ENCODE data around the gene NEURL1. TPM values are rescaled to one million over a fixed set of nuclear protein-coding genes. Genes with fewer than 3 reads are reported as not detected.

Gene NEURL1
- total RNA-seq, 1 donor from 2014 or later: 4.2 TPM

- Histone ChIP-seq H3K27ac (no peak overlapping the region), H3K27me3 (no peaks in the 10 kb centered on the region), H3K4me1 (no peaks in the 10 kb centered on the region), H3K9me3 (no peaks in the 10 kb centered on the region), H3K4me3 (no peak overlapping the region), H3K36me3 (no peaks in the 10 kb centered on the region)
- TF ChIP-seq, protein P1, sequence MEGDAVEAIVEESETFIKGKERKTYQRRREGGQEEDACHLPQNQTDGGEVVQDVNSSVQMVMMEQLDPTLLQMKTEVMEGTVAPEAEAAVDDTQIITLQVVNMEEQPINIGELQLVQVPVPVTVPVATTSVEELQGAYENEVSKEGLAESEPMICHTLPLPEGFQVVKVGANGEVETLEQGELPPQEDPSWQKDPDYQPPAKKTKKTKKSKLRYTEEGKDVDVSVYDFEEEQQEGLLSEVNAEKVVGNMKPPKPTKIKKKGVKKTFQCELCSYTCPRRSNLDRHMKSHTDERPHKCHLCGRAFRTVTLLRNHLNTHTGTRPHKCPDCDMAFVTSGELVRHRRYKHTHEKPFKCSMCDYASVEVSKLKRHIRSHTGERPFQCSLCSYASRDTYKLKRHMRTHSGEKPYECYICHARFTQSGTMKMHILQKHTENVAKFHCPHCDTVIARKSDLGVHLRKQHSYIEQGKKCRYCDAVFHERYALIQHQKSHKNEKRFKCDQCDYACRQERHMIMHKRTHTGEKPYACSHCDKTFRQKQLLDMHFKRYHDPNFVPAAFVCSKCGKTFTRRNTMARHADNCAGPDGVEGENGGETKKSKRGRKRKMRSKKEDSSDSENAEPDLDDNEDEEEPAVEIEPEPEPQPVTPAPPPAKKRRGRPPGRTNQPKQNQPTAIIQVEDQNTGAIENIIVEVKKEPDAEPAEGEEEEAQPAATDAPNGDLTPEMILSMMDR (IDR thresholded peaks at IDR 0.05): no peak
- TF ChIP-seq POLR2A (IDR thresholded peaks at IDR 0.05) (no peak), POLR2AphosphoS5 (IDR thresholded peaks at IDR 0.05; ENCODE audit: insufficient read depth in 1 of 2, low read depth in 1 of 2) (no peak)
- intact Hi-C loops (cut with DNase I): no loop called here
- DNase-seq (ENCODE audit: extremely low spot score in 2 of 2): no peak
Measured at GRCh38 chr10:103459615-103460014, 33.9 kb upstream of the NEURL1 start.

- no peak for TF ChIP-seq POLR2A (IDR thresholded peaks at IDR 0.05)
- no peak for TF ChIP-seq POLR2AphosphoS5 (IDR thresholded peaks at IDR 0.05; ENCODE audit: insufficient read depth in 1 of 2, low read depth in 1 of 2)
- TF ChIP-seq, protein P1 (IDR thresholded peaks at IDR 0.05): no peak
- H3K27ac ChIP-seq: no peak overlapping the region
- intact Hi-C loops (cut with DNase I): no loop called here
- H3K36me3 ChIP-seq: no peaks in the 10 kb centered on the region
- no peak overlapping the region for H3K4me3 ChIP-seq
- H3K9me3 ChIP-seq: no peaks in the 10 kb centered on the region
- no peaks in the 10 kb centered on the region for H3K4me1 ChIP-seq
- no peak for DNase-seq (ENCODE audit: extremely low spot score in 2 of 2)
- H3K27me3 ChIP-seq: no peaks in the 10 kb centered on the region
Measured at GRCh38 chr10:103463499-103463898, 30.0 kb upstream of the NEURL1 start.

- intact Hi-C loops (cut with DNase I): no loop called here
- DNase-seq (ENCODE audit: extremely low spot score in 2 of 2): no peak
- Histone ChIP-seq H3K36me3 (no peaks in the 10 kb centered on the region), H3K27me3 (no peaks in the 10 kb centered on the region), H3K27ac (no peak overlapping the region), H3K9me3 (no peaks in the 10 kb centered on the region), H3K4me3 (no peak overlapping the region), H3K4me1 (peaks cover 2% of the 10 kb centered on the region)
- TF ChIP-seq POLR2A (IDR thresholded peaks at IDR 0.05) (no peak), POLR2AphosphoS5 (IDR thresholded peaks at IDR 0.05; ENCODE audit: insufficient read depth in 1 of 2, low read depth in 1 of 2) (no peak)
- TF ChIP-seq, protein P1 (IDR thresholded peaks at IDR 0.05): no peak
Measured at GRCh38 chr10:103465411-103466179, 27.9 kb upstream of the NEURL1 start.

DNA sequence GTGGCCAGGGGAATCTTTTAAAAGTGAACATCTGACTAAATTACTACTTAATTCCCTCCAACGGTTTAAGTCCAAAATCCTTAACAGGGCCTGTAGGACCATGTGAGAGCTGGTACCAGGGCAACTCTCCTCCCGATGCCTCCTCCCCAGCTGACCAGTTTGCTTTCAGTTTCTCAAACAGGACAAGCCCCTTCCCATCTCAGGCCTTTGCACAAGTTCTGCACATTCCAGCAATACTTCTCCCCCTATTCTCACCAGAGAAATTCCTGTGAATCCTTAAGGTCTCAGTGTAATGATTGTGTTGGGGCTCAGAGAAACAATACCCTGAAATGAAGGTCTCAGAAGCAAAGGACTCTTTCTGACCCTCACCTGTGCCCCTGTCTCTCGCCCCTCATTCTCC is 26.8 kb upstream of the NEURL1 start:
- Histone ChIP-seq H3K36me3 (no peaks in the 10 kb centered on the region), H3K9me3 (no peaks in the 10 kb centered on the region), H3K27me3 (no peaks in the 10 kb centered on the region), H3K4me1 (peaks cover 13% of the 10 kb centered on the region), H3K4me3 (no peak overlapping the region), H3K27ac (no peak overlapping the region)
- intact Hi-C loops (cut with DNase I): no loop called here
- no peak for DNase-seq (ENCODE audit: extremely low spot score in 2 of 2)
- TF ChIP-seq POLR2AphosphoS5 (IDR thresholded peaks at IDR 0.05; ENCODE audit: insufficient read depth in 1 of 2, low read depth in 1 of 2): no peak
- TF ChIP-seq, protein P1 (IDR thresholded peaks at IDR 0.05): no peak
- TF ChIP-seq POLR2A (IDR thresholded peaks at IDR 0.05): no peak

GRCh38 chr10:103467406-103467805 is 26.1 kb upstream of the NEURL1 start:
- intact Hi-C loops (cut with DNase I): no loop called here
- no peaks in the 10 kb centered on the region for H3K27me3 ChIP-seq
- TF ChIP-seq POLR2AphosphoS5 (IDR thresholded peaks at IDR 0.05; ENCODE audit: insufficient read depth in 1 of 2, low read depth in 1 of 2) (no peak), POLR2A (IDR thresholded peaks at IDR 0.05) (no peak)
- TF ChIP-seq, protein P1 (IDR thresholded peaks at IDR 0.05): no peak
- DNase-seq (ENCODE audit: extremely low spot score in 2 of 2): no peak
- peaks cover 19% of the 10 kb centered on the region for H3K4me1 ChIP-seq
- no peaks in the 10 kb centered on the region for H3K36me3 ChIP-seq
- H3K9me3 ChIP-seq: no peaks in the 10 kb centered on the region
- H3K27ac ChIP-seq: no peak overlapping the region
- H3K4me3 ChIP-seq: no peak overlapping the region

All from vagina (tissue), 2 donors.